ENCODE data around the gene BANF2.
"Not testable (repeated sequence)": the region's sequence is repeated elsewhere in the genome, so short reads cannot be mapped to it uniquely, and the experiment has no call there.

BANF2 gene

DNA sequence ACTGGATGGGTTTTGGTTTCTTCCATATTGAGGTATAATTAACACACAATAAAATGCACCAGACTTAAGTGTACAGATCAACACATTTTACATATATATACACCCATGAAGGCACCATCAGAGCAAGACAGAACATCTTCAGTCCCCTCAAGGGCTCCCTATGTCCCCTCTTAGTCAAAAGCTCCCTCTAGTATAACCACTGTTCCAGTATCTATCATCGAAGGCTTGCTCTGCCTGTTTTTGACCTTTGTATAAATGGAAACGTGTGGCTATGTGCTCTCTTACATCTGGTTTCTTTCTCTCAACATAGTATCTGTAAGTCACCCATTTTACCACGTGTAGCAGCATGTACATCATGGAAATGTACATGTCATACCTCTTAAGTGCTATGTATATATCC lies 66.5 kb downstream of the BANF2 start:
- DNase-seq (ENCODE audit: low read depth in 2 of 2) = no peak

DNA sequence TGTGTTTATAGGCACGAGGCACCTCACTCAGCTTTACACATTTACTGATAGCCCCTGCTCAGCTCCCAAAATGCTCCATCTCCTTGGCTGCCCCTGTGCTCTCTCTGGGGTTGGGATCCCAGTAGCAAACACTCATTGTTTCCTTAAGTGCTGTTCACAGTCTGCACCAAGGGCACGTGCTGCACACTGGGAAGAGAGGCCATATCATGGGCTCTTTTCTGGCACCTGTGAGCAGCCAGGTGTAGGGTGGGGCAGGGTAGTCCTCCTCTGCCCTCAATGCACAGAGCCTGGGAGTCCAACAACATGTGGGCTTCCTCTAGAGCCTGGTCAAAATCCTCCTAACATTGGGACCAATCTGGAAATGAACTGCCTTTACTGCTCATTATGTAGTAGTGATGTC lies 67.9 kb downstream of the BANF2 start:
- no peak for DNase-seq (ENCODE audit: low read depth in 2 of 2)

DNA sequence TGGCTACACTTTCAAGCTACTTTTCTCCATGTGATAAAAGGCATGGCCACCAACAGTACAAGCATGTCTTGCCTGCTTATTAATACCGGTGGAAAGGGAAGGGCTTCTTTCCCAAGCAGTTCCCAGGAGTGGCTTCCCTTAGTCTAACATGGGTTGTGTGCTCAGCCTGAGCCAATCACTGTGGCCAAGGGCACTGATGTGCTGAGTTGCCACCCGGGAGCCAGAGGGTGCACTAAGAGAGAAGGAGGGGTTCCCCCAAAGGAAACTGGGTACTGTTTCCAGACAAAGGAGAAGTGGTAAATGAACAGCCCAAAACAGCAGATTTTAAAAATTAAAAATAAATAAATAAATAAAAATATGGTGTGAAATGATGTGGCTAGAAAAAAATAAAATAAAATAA lies 68.5 kb downstream of the BANF2 start:
- no peak for DNase-seq (ENCODE audit: low read depth in 2 of 2)

GRCh38 chr20:17769716-17770115 lies 70.0 kb downstream of the BANF2 start:
- not testable (repeated sequence) for DNase-seq (ENCODE audit: low read depth in 2 of 2)

GRCh38 chr20:17771206-17772004 lies 71.6 kb downstream of the BANF2 start:
- DNase-seq (ENCODE audit: low read depth in 2 of 2) = no peak

DNA sequence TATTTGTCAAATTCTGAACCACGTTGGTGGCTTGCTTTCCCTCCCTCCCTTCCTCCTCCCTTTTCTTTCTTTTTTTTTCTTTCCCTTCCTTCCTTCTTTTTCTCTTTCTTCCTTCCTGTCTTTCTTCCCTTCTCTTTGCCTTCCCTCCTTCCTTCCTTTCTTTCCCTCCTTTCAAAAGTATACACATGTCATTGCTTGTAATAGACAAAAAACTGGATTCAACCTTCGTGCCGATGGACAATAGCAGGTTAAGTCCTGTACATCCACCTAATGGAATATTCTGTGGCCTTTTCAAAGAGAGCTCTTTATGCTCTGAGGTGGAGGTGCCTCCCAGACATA lies 72.2 kb downstream of the BANF2 start:
- DNase-seq (ENCODE audit: low read depth in 2 of 2) = no peak

DNA sequence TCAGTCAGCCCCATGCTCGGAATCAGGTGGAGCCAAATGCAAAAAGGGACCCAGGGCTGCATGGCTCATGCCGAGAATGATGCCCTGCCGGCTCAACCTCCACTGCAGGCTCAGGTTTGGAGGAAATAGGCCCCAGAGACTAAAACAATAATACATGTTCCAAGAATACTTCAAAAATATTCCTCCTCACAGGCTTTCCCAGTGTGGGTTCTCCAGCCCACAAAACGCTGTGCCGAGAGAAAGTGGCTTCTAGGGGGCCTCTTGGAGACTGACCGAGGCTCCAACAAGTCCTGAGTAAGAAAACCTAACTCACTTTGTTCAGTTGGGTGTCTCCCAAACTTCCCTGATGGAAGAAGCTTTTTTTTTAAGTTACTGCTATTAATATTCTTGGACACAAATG lies 73.9 kb downstream of the BANF2 start:
- DNase-seq (ENCODE audit: low read depth in 2 of 2) = no peak

DNA sequence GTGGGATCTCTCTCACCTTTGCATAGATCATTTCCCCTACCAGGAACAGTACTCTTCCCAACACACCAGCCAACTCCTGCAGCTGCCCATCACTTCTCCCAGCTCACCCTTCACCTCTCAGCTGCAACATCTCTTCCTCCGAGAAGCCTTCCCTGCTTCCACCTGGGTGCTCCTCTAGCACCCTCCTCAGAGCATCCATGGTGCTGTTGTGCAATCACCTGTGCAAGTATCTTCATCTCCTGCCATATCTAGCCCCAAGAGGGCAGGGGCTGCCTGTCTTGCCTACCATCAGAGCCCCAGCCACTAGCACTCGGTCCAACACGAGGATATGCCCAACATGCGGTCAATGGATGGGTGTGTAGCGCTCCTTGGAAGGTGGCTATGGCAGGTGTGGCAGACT lies 75.8 kb downstream of the BANF2 start:
- DNase-seq (ENCODE audit: low read depth in 2 of 2) = no peak

GRCh38 chr20:17776551-17776950 lies 76.8 kb downstream of the BANF2 start:
- DNase-seq (ENCODE audit: low read depth in 2 of 2) = no peak

DNA sequence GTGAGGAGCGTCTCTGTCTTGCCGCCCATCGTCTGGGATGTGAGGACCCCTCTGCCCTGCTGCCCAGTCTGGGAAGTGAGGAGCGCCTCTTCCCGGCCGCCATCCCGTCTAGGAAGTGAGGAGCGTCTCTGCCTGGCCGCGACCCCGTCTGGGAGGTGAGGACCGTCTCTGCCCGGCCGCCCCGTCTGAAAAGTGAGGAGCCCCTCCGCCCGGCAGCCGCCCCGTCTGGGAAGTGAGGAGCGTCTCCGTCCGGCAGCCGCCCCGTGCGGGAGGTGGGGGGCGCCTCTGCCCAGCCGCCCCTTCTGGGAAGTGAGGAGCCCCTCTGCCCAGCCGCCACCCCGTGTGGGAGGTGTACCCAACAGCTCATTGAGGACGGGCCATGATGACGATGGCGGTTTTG lies 79.2 kb downstream of the BANF2 start:
- DNase-seq (ENCODE audit: low read depth in 2 of 2) = not testable (repeated sequence)

- DNase-seq (ENCODE audit: low read depth in 2 of 2) = no peak
Measured at GRCh38 chr20:17782768-17783167, 83.0 kb downstream of the BANF2 start.

- no peak for DNase-seq (ENCODE audit: low read depth in 2 of 2)
Measured at GRCh38 chr20:17783671-17784070, 83.9 kb downstream of the BANF2 start.

DNA sequence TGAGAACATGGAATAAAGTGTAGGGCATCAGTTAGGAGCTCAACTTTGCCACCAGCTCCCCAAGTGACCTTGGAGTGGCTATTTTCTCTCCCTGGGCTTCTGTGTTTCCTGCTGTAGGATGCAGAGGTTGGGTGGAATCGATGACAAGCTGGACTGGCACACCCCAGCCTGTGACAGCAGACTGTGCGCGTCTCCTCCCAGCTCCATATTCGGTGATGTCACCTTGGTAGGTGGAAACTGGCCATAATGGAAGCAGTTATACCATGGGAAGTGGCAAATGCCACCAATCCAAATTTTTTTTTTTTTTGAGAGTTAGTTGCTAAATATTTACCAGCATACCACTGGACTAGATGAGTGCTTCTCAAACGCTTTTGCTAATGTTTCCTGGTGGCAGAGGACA lies 85.2 kb downstream of the BANF2 start:
- no peak for DNase-seq (ENCODE audit: low read depth in 2 of 2)

All from stimulated activated CD8-positive, alpha-beta memory T cell treated with anti-CD3 and anti-CD28 coated beads, Interleukin-2, amount 100 ng/mL, for 48 hours (primary cell).